Glutamatergic neuron (in vitro differentiated cells): ENCODE data around the gene KCNMA1. TPM values are rescaled to one million over a fixed set of nuclear protein-coding genes. Genes with fewer than 3 reads are reported as not detected.
A peak's percentile ranks its signal among the peaks of the same experiment; 100 is the strongest.

Experiments
- DNase-seq: peaks from one replicate; pipeline ENCODE4 v3.0.0; 2022
- H3K27ac Mint-ChIP-seq: one replicate; pipeline ENCODE4 v1.8.0; 2020; ENCODE audit warnings: mild to moderate bottlenecking, mixed read lengths, inconsistent platforms; ENCODE audit not compliant: unreplicated experiment
- H3K27me3 Mint-ChIP-seq: one replicate; pipeline ENCODE4 v1.8.0; 2020; ENCODE audit warnings: mild to moderate bottlenecking, moderate library complexity, mixed read lengths, inconsistent platforms; ENCODE audit not compliant: unreplicated experiment
- H3K36me3 Mint-ChIP-seq: one replicate; pipeline ENCODE4 v1.8.0; 2020; ENCODE audit warnings: mild to moderate bottlenecking, mixed read lengths, inconsistent platforms; ENCODE audit not compliant: unreplicated experiment
- H3K4me1 Mint-ChIP-seq: one replicate; pipeline ENCODE4 v1.8.0; 2020; ENCODE audit warnings: mild to moderate bottlenecking, low read depth, mixed read lengths, inconsistent platforms; ENCODE audit not compliant: unreplicated experiment
- H3K4me3 Mint-ChIP-seq: one replicate; pipeline ENCODE4 v1.8.0; 2020; ENCODE audit warnings: mild to moderate bottlenecking, mixed read lengths, inconsistent platforms; ENCODE audit not compliant: unreplicated experiment
- H3K9me3 Mint-ChIP-seq: one replicate; pipeline ENCODE4 v1.8.0; 2020; ENCODE audit warnings: mild to moderate bottlenecking, moderate library complexity, mixed read lengths, inconsistent platforms; ENCODE audit not compliant: unreplicated experiment
- CTCF ChIP-seq: fragments of 200-600 bp; sonication (generic); IDR thresholded peaks from one replicate; pipeline ENCODE4 v1.5.0; 2021; ENCODE audit not compliant: partially characterized antibody, unreplicated experiment
- total RNA-seq: library from RNA; stranded (reverse); fragmentation: NEBNext Ultra II Directional; extraction: Animal tissue kit (Norgen Biotek cat#: 25700); gene quantifications from one replicate; pipeline ENCODE4 v1.2.1, GENCODE V29; 2021; ENCODE audit not compliant: unreplicated experiment

Gene KCNMA1
- total RNA-seq, 1 donor from 2014 or later = 3.2 TPM

GRCh38 chr10:77049146-77049545 lies 588.5 kb downstream of the KCNMA1 start:
- Mint-ChIP-seq H3K27me3 (peaks cover 3% of the 10 kb centered on the region), H3K4me1 (no peaks in the 10 kb centered on the region), H3K36me3 (no peaks in the 10 kb centered on the region), H3K27ac (no peak overlapping the region), H3K4me3 (no peak overlapping the region), H3K9me3 (no peaks in the 10 kb centered on the region)
- no peak for DNase-seq
- no peak for TF ChIP-seq CTCF

- no peaks in the 10 kb centered on the region for H3K9me3 Mint-ChIP-seq
- H3K36me3 Mint-ChIP-seq = no peaks in the 10 kb centered on the region
- TF ChIP-seq CTCF = no peak
- H3K4me3 Mint-ChIP-seq = no peak overlapping the region
- H3K4me1 Mint-ChIP-seq = no peaks in the 10 kb centered on the region
- H3K27ac Mint-ChIP-seq = no peak overlapping the region
- DNase-seq = no peak
- H3K27me3 Mint-ChIP-seq = peaks cover 2% of the 10 kb centered on the region
Observed at GRCh38 chr10:77045085-77045484, 592.5 kb downstream of the KCNMA1 start.

- no peak overlapping the region for H3K27ac Mint-ChIP-seq
- no peaks in the 10 kb centered on the region for H3K4me1 Mint-ChIP-seq
- no peak for DNase-seq
- peaks cover 2% of the 10 kb centered on the region for H3K27me3 Mint-ChIP-seq
- no peaks in the 10 kb centered on the region for H3K36me3 Mint-ChIP-seq
- no peak overlapping the region for H3K4me3 Mint-ChIP-seq
- TF ChIP-seq CTCF = no peak
- H3K9me3 Mint-ChIP-seq = no peaks in the 10 kb centered on the region
Observed at GRCh38 chr10:77043420-77043763, 594.2 kb downstream of the KCNMA1 start.

GRCh38 chr10:77042706-77043419 lies 594.7 kb downstream of the KCNMA1 start:
- H3K9me3 Mint-ChIP-seq = no peaks in the 10 kb centered on the region
- no peak overlapping the region for H3K4me3 Mint-ChIP-seq
- DNase-seq = no peak
- H3K27ac Mint-ChIP-seq = no peak overlapping the region
- H3K4me1 Mint-ChIP-seq = no peaks in the 10 kb centered on the region
- no peaks in the 10 kb centered on the region for H3K36me3 Mint-ChIP-seq
- H3K27me3 Mint-ChIP-seq = peaks cover 2% of the 10 kb centered on the region
- no peak for TF ChIP-seq CTCF

GRCh38 chr10:77041636-77042258 lies 595.9 kb downstream of the KCNMA1 start:
- no peak for DNase-seq
- peaks cover 2% of the 10 kb centered on the region for H3K27me3 Mint-ChIP-seq

More at GRCh38 chr10:77041636-77042258, 595.9 kb downstream of the KCNMA1 start:
- H3K4me1 Mint-ChIP-seq = no peaks in the 10 kb centered on the region
- no peaks in the 10 kb centered on the region for H3K9me3 Mint-ChIP-seq
- TF ChIP-seq CTCF = no peak
- peak overlapping the region; percentile 67 for H3K27ac Mint-ChIP-seq
- no peaks in the 10 kb centered on the region for H3K36me3 Mint-ChIP-seq
- no peak overlapping the region for H3K4me3 Mint-ChIP-seq
